GM04504 (cell line): ENCODE results near the gene PGM3.

Experiments
- DNase-seq: peaks from one replicate; pipeline ENCODE4 v3.0.0-alpha.2; 2012; ENCODE audit warnings: low read depth

Gene PGM3

DNA sequence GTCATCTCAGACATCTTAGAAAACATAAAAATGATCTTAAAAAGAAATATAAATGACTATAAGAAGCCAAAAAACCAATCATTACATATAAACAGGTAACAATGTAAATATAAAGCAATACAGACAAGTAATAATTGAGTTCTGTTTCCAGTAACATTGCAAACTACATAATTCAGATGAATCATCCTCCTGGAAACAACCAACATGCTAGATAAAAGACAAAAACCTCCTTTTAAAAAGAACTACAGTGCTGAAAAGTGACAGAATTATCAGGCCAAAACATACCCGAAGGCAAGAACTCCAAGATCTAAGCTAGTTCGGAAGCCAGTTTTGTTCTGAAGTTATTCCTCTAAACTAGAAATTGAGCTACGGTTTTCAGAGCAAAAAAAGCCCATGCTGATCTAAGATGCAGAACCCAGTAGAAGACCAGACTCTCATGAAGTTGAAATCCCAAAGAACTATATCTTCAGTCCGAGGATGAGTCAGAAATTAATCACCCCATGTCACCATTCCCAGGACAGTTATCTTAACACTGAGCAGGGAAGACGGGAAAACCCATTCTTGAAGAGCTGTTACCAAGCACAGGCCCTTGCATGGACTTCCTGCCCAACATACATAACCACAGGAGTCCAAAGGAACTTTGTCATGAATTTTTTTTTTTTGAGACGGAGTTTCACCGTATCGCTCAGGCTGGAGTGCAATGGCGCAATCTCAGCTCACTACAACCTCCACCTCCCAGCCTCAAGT, 9.8 kb downstream of the PGM3 start:
- peak; percentile 88 for DNase-seq

GRCh38 chr6:83182114-83182513, 11.0 kb downstream of the PGM3 start:
- no peak for DNase-seq

DNA sequence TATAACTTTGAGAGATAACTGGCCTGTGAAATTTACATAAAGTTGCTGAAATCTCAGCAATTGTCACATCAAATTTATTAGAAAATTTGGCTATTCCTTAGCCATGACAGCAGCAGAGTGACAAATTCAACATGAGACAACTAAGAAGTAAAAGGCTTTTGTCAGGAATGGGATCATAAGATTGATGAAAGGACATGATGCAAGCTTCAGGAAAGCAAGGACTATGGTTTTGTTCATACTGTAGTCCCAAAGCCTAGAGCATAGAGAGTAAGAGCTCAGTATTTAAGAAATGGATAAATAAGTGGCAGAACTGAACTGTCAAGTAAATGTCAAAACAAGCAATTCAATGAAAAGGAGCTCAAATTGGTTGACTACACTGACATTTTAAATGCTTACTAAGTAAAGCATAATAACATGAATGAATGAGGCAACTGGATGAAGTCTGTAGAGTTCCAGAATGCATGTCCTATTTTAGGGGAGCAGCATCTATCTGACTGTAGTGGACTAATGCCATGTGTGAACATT, 12.6 kb downstream of the PGM3 start:
- DNase-seq, result no peak

- no peak for DNase-seq
Measured at GRCh38 chr6:83176246-83176645, 16.8 kb downstream of the PGM3 start.

DNA sequence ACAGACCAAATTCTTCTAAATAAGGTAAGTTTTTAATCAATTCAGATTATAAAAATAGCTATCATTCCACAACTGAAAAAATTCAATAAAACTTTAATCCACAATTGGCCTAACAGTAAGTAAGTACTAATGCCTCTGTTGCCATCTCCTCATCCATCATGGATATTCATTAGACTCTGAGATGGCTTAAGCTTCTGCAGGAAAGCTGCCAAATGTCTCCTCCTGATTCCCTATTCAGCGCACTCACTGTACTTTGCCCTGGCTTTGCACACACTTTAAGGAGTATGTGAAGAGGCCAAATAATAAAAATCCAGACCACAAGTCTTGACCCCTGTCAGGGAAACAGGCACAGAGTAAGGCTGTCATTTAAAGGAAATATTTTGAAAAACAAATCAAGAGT, 23.6 kb downstream of the PGM3 start:
- no peak for DNase-seq

DNA sequence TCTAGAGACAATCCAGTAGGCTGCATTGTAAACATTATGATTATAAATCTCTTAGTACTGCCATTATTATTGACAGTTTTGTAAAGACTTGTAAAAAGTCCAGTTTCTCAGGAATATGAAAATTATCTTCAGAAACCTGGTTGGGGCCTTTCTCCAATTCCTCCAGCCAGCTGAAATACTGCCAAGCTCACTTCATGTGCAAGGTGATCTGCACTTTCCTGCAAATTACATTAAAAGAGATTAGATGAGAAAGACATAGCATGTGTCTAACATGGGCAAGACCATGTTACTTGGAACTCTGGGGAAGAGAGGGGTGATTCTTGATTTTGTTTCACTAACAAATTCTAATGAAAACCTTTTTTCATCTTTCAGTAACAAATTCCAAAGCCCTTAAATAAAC, 24.0 kb downstream of the PGM3 start:
- no peak for DNase-seq

DNA sequence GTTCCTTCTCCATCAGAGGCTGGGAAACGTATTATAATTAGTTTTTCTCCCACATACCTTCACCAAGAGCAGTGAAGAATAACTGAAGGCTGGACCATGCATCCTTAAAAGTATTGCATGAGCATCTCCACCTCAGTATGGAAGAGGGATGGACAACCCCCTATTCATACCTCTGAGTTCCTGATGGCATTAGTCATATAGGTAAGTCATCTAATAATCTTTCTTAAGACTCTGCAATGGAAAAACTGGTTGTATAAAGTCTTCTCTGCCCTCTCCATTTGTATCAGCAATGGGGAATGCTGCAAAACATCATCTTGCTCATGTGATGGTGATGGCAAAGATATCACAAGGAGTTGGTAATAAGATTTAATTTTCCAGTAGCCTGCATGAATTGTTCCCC, 24.5 kb downstream of the PGM3 start:
- no peak for DNase-seq

- DNase-seq, result no peak
Measured at GRCh38 chr6:83167726-83168278, 25.3 kb downstream of the PGM3 start.

DNA sequence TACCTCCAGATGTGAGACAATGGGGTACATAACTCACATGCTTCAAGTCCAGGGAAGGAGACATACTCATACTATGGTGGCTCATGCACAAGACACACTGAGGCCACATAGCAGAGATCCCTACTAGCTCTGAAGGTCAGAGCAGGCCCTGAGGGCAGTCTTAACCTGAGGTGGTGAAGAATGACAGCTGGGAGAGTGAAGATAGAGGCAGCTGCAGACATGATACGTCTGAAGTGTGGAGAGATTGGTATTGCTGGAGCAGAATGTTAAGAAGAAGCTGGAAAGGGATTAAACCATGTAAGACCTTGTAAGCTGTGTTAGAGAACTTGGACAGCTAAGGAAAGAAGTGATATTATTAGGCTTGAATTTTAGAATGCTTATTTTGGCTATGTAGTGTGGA, 32.9 kb downstream of the PGM3 start:
- DNase-seq, result no peak

GRCh38 chr6:83155794-83156193, 37.3 kb downstream of the PGM3 start:
- DNase-seq, result no peak

GRCh38 chr6:83153883-83154521, 39.1 kb downstream of the PGM3 start:
- DNase-seq, result no peak

DNA sequence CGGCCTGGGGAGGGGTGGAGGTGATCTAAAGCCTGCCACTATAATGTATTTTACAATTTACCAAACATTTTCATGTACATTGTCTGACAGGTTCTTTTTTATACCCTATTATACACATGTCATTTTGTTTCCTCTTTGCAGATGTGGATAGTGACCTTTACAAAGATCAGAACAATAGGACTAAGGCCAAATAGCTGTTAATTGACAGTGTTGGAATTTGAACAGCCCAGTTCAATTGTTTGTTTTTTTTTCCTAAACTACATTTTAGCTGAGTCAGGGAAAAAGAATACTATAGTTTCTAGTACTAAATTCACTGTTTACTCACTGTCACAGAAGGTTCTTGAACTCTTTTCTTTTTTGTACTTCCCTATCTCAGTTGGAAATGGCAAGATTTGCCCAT, 40.2 kb downstream of the PGM3 start:
- no peak for DNase-seq

DNA sequence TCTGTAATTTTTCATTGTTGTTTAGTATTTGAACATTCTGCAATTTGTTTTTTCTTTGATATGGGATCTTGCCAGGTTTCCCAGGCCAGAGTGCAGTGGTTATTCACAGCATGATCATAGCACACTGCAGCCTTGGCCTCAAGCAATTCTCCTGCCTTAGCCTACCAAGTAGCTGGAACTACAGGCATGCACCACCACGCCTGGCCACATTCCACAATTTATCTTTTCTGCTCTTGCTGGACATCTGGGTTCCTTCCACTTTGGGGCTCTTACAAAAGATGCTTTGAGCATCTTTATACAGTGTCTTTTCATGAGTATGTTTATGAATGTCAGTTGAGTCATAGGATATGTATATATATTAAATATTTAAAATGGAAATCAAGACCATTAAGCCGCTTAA, 42.0 kb downstream of the PGM3 start:
- no peak for DNase-seq

DNA sequence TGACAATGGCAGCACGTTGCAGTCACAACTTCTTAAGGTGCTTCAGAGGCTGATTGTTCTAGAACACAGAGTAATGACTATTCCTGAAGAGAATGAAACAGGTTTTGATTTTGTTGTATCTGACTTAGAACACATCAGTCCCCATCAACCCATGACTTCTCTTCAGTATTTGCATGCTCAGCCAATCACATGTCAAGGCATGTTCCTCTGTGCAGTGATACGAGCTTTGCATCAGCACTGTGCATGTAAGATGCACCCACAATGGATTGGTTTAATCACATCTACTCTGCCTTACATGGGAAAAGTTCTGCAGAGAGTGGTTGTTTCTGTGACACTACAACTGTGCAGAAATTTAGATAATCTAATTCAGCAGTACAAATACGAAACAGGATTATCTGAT, 54.3 kb downstream of the PGM3 start:
- DNase-seq, result no peak

GRCh38 chr6:83138118-83138722, 54.8 kb downstream of the PGM3 start:
- DNase-seq, result no peak

GRCh38 chr6:83132121-83132520, 60.9 kb downstream of the PGM3 start:
- DNase-seq, result no peak

GRCh38 chr6:83127976-83128375, 65.1 kb downstream of the PGM3 start:
- no peak for DNase-seq

- no peak for DNase-seq
Measured at GRCh38 chr6:83127258-83127657, 65.8 kb downstream of the PGM3 start.

DNA sequence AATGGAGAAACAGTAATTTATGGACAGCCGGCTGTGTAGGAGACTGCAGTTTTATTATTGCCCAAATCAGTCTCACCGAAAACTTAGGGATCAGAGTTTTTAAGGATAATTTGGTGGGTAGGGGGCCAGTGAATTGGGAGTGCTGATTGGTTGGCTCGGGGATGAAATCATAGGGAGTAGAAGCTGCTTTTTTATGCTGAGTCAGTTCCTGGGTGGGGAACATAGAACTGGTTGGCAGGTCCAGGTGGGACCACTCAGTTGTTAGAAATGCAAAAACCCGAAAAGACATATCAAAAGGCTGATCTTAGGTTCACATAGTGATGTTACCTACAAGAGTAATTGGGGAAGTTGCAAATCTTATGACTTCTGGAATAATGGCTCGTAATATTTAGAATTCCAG, 66.3 kb downstream of the PGM3 start:
- DNase-seq, result no peak

DNA sequence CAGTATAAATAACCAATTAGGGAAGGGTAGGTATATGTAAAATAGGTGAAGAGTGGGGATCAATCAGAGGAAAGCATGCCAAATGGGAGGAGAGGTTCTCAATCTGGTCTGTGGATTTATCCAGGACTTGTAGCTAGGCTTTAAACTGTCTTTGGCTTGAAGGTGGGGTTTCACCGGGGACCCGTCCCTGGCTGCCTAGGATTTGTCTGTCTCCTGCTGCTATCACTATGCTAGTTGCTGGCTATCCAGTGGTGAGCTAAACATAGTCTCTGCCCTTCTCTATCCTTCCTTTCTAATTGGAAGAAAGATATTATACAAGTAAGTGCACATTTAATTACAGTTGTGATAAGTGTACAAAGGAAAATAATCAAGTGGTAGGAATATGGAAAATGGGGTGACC, 66.8 kb downstream of the PGM3 start:
- no peak for DNase-seq

- DNase-seq, result no peak
Measured at GRCh38 chr6:83125425-83125824, 67.6 kb downstream of the PGM3 start.

DNA sequence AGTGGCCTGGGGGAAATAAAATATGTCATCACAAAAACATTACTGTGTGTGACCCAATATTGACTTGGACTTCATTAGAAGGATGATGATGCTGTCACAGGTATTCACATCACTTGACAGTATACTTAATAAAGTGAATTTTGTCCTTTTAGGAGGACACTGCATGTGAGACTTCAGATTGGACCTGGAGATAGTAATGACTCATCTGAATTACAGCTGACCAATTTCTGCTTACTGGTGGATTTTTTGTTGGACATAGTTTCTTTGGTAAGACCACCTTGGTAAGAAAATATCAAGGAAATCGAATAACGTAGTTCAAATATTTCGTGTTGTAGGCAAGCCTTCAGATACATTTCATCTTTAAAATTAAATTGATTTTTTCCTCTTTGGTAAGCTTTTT, 68.5 kb downstream of the PGM3 start:
- no peak for DNase-seq

DNA sequence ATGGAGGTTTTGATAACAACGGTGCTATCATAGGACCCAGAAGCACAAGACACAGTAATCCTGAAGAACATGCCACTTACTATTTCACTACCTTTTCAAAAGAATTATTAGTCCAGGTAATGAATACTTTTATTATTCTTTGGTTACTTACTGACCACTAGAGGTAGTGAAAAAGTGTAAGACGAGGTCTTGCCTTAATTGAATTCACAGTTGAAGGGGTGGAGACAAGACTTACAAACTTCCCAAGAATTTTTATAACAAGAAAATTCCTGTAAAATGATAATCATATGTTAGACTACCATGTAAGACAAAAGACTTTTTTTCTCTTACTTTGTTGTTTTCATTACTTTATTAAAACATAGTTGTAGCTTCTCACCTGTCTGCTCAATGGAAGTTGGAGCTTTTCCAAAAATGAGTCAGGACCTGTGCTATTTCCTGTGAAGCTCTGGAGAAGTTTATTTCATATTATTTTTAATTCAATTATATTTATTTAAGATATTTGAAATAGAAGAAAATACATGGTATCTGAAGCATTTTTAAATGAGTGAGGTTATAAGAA, 73.2 kb downstream of the PGM3 start:
- no peak for DNase-seq
